Stimulated activated memory B cell treated with anti-CD40 and anti-IgM and Interleukin-4, amounts not matched to agents 10 μg/mL and 1 μg/mL and 100 μg/mL, for 72 hours (primary cell): ENCODE measurements around the gene THSD7A.

Source experiments
- ATAC-seq: fragments of 150-1000 bp; cut with Tn5 transposase; 2 replicates; pipeline ENCODE4 v1.10.0; 2021
- H3K27ac Mint-ChIP-seq: one replicate; pipeline ENCODE4 v1.8.0; 2022; ENCODE audit warnings: mild to moderate bottlenecking, mixed read lengths
- H3K27me3 Mint-ChIP-seq: one replicate; pipeline ENCODE4 v1.8.0; 2022; ENCODE audit warnings: mixed read lengths
- H3K36me3 Mint-ChIP-seq: one replicate; pipeline ENCODE4 v1.8.0; 2022; ENCODE audit warnings: mixed read lengths
- H3K4me1 Mint-ChIP-seq: one replicate; pipeline ENCODE4 v1.8.0; 2022; ENCODE audit warnings: mixed read lengths
- H3K4me3 Mint-ChIP-seq: one replicate; pipeline ENCODE4 v1.8.0; 2022; ENCODE audit warnings: mild to moderate bottlenecking, moderate library complexity, mixed read lengths
- H3K9me3 Mint-ChIP-seq: one replicate; pipeline ENCODE4 v1.8.0; 2022; ENCODE audit warnings: mixed read lengths

THSD7A gene

DNA sequence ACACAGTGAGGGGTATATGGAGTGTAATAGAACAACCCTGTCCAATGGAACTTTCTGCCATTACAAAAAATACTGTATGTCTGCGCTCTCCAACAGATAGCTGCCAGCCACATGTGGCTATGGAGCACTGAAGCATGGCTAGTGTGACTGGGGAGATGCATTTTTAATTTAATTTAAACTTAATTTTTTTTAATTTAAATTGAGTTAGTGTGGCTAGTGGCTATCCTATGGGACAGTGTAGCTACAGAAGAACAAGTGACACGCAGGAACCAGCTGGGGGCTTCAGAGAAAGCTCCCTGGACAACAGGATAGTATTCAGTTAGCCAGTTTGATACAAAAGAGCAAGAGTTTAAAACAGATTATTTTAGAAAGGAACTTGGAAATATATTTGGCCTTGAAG lies 408.0 kb downstream of the THSD7A start:
- ATAC-seq: no peak
- H3K4me3 Mint-ChIP-seq: no peak overlapping the region
- no peaks in the 10 kb centered on the region for H3K4me1 Mint-ChIP-seq
- peaks cover 12% of the 10 kb centered on the region for H3K9me3 Mint-ChIP-seq
- no peak overlapping the region for H3K27ac Mint-ChIP-seq
- no peaks in the 10 kb centered on the region for H3K27me3 Mint-ChIP-seq
- no peaks in the 10 kb centered on the region for H3K36me3 Mint-ChIP-seq

DNA sequence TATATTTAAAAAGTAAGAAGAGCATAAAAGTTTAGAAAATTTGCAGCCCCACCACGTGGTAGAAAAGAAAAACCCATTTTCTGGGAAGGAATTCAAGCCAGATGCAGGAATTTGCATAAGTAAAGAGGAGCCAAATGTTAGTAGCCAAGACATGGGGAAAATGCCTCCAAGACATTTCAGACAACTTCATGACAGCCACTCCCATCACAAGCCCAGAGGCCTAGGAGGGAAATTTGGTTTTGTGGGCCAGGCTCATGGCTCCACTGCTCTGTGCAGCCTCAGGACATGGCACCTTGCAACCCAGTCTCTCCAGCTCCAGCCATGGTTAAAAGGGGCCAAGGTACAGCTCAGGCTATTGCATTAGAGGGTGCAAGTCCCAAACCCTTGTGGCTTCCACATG lies 411.9 kb downstream of the THSD7A start:
- ATAC-seq: no peak
- no peaks in the 10 kb centered on the region for H3K4me1 Mint-ChIP-seq
- H3K36me3 Mint-ChIP-seq: no peaks in the 10 kb centered on the region
- no peak overlapping the region for H3K4me3 Mint-ChIP-seq
- H3K27me3 Mint-ChIP-seq: no peaks in the 10 kb centered on the region
- H3K9me3 Mint-ChIP-seq: peaks cover 12% of the 10 kb centered on the region
- H3K27ac Mint-ChIP-seq: no peak overlapping the region

DNA sequence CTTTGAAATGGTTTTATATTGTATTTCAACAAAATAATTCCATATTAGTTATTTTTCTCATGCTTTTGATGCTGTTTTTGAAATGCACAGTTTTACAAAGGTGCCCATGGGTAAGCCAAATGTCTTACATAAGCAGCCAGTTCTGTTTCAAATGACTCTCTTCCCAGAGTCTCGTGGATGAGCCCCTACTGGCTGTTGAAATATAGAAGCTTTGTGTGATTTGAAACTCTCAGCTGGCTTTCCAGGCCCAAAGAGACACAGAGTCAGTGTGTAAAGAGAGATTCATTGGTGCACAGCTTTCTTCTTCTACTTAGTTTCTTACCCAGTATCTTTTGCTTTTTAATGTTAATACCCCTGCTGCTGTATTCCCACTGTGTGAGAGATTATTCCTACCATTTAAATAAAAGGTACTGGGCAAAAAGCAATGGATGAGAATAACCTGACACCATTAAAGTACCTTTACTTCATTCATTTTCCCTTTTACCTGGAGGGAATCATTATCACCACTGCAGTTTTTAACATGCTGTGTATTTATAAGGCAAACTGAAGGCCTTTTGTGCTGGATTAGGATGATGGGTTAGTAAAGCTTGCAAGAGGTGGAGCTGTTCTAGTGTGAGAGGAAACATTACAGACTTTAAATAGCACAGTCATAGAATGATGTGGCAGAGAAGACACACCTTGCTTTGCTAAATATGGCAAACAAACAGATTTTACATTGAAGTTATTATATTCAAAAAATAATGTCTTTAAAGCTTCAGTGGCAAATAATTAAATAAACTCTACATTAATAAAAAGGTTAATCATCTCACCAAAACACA lies 415.1 kb downstream of the THSD7A start:
- ATAC-seq: no peak
- H3K9me3 Mint-ChIP-seq: peaks cover 16% of the 10 kb centered on the region
- H3K4me3 Mint-ChIP-seq: no peak overlapping the region
- no peaks in the 10 kb centered on the region for H3K4me1 Mint-ChIP-seq
- H3K27ac Mint-ChIP-seq: no peak overlapping the region
- H3K36me3 Mint-ChIP-seq: no peaks in the 10 kb centered on the region
- no peaks in the 10 kb centered on the region for H3K27me3 Mint-ChIP-seq

DNA sequence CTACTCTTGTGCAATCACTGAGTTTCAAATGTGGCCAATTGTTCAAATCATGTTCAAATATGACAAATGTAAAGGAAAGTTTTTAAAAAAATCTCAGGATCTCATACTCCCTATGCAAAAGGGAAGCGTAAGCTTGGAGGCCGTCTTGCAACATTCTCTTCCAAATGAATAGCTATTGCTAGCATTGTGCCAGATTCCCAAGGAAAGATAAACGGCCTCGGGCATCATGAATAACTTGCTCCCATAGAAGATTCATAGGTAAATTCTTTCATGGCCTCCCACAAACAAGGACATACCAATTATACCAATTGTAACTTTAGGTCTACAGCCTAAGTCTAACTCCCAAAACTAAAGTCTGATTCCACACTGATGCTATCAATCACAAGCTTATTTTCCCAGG lies 416.9 kb downstream of the THSD7A start:
- Mint-ChIP-seq H3K9me3 (peaks cover 10% of the 10 kb centered on the region), H3K27me3 (no peaks in the 10 kb centered on the region), H3K4me3 (no peak overlapping the region), H3K36me3 (no peaks in the 10 kb centered on the region), H3K27ac (no peak overlapping the region), H3K4me1 (no peaks in the 10 kb centered on the region)
- no peak for ATAC-seq

DNA sequence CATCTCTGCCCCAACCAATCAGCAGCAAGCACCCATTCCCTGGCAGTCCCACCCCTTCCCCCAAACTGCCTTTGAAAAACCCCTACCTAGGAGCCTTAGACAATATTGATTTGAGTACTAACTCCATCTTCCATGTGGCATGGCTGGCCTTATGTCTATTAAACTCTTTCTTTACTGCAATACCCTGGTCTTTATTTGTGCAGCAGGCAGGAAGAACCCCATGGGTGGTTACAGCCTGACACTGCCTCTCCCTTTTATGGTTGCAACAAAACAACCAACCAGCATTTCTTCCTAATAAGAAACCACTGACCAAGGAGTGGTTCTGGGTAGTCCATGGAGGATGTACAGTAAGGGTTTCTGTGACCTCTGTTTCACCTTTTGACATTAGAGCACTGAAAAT lies 418.1 kb downstream of the THSD7A start:
- H3K27me3 Mint-ChIP-seq: no peaks in the 10 kb centered on the region

DNA sequence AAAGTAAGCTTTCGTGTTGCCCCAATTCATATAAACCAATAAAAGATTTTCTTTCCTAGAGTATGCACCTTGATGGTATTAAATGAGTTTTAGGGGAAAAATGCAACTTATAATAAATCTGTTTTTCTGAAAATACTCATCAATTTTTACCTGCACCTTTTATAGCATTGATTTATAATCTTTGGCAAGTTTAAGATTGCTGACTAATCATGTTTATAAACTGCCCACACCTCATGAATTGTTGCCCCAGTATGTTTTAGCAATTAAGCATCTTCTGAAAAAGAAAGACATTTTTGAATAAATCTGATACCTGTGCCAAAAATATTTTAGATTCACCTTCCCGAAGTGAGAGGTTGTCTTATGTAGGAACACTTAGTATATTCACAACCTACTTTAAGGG lies 420.0 kb downstream of the THSD7A start:
- Mint-ChIP-seq H3K27me3 (no peaks in the 10 kb centered on the region), H3K27ac (no peak overlapping the region), H3K4me3 (no peak overlapping the region), H3K9me3 (peaks cover 4% of the 10 kb centered on the region), H3K36me3 (no peaks in the 10 kb centered on the region), H3K4me1 (no peaks in the 10 kb centered on the region)
- ATAC-seq: no peak

More for the DNA sequence above, 418.1 kb downstream of the THSD7A start:
- no peak overlapping the region for H3K27ac Mint-ChIP-seq
- H3K36me3 Mint-ChIP-seq: no peaks in the 10 kb centered on the region
- no peaks in the 10 kb centered on the region for H3K4me1 Mint-ChIP-seq
- H3K4me3 Mint-ChIP-seq: no peak overlapping the region
- peaks cover 4% of the 10 kb centered on the region for H3K9me3 Mint-ChIP-seq
- no peak for ATAC-seq

DNA sequence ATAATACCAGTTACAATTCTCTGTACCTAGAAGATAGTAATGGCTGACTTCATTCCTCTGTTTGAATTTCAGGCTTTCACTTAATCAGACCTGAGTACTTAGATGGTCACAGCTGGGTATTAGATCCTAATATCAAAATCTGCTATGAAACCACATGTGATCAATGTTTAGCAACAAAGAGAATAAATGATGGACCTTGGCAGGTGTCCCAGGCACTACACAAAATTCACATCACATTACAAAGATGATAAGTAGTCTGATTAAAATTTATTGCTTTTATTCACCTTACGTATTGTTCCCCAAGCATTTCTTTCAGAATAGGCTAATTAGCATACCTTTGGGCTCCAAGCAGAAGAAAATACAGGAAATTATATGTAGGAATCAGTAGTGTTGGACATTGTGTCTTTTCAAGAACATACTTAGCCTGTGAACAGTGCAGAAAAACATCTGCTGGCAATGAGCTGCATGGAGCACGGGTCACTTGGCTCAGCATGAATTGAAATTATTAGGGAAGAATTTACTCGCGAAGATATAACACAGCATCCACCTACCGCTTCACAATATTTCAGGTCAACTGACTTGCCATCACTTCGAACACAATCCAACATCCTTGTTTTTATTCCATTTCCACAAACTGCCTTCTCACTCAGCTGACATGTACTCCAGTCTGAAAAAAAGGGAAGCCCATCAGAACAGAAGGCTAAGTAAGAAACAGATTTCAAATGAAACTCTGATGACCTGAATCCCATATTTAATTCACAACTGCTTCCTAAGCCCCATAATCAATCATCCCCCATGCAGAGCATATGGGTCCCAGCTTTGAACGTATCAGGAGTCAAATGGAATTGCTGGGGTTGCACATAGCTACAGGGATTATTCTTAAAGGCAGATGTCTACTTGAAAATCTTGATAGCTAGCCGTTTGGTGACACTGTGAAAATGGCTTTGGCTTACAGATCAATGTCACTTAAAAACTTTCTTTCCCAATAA lies 421.0 kb downstream of the THSD7A start:
- Mint-ChIP-seq H3K27ac (no peak overlapping the region), H3K9me3 (peaks cover 4% of the 10 kb centered on the region), H3K4me1 (no peaks in the 10 kb centered on the region), H3K36me3 (no peaks in the 10 kb centered on the region), H3K4me3 (no peak overlapping the region), H3K27me3 (no peaks in the 10 kb centered on the region)
- ATAC-seq: no peak

DNA sequence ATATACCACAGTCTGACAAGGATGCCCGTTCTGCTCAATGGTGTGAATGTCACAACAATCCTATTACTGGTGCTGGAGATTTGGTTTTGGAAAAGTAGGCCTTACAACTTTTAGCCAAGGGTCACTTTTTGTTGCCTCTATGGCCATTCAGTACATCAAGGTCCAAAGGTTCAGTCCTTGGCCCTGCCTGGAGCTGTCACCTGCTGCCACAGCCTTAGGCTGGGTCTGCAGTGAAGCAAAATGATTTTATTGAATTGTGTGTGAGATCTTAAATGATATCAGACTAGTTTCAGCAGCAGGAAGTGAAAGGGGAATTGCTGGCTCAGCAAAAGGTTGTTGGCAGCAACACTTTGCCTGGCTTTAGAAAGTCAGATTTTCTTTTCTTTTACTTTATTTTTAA lies 427.6 kb downstream of the THSD7A start:
- Mint-ChIP-seq H3K36me3 (no peaks in the 10 kb centered on the region), H3K9me3 (no peaks in the 10 kb centered on the region), H3K4me3 (no peak overlapping the region), H3K4me1 (no peaks in the 10 kb centered on the region), H3K27me3 (no peaks in the 10 kb centered on the region), H3K27ac (no peak overlapping the region)
- ATAC-seq: no peak

DNA sequence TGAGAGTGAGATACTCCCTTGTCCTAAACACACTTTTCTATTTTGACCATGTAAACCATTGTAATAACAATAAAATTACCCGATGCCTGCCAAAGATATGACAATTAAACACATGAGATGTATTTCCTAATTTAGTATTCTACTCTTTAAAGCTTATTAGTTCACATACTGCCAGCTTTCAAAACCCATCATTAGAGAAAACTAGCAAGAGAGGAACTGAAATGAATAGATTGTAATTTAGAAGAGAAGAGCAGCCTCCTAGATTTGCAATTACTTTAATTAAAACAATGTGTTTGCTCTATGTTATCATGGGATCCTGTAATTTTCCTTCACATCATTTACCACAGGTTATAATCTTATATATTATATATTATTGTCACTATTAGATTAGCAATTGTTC lies 428.2 kb downstream of the THSD7A start:
- no peaks in the 10 kb centered on the region for H3K4me1 Mint-ChIP-seq
- H3K4me3 Mint-ChIP-seq: no peak overlapping the region
- H3K27me3 Mint-ChIP-seq: no peaks in the 10 kb centered on the region
- no peak overlapping the region for H3K27ac Mint-ChIP-seq
- ATAC-seq: no peak
- H3K36me3 Mint-ChIP-seq: no peaks in the 10 kb centered on the region
- no peaks in the 10 kb centered on the region for H3K9me3 Mint-ChIP-seq

DNA sequence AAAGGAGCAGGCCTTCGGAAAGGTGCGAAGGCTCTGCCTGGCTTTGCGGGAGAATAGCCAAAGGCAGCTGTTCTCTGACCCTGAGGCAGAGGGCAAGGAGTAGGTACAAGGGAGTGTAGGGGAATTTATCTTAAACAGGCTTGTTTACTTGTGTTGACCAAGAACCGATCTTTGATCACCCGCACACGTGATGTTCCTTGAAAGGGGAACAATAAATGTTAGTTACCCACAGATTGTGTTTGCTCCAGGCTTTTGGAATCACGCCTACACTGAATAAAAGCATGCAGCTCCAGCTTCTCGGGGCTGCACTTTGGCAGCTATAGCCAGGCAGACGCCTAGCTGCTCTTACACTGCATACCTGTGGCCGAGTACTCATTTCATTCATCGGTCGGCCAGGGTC lies 437.6 kb downstream of the THSD7A start:
- Mint-ChIP-seq H3K27me3 (no peaks in the 10 kb centered on the region), H3K4me3 (no peak overlapping the region), H3K4me1 (no peaks in the 10 kb centered on the region), H3K9me3 (no peaks in the 10 kb centered on the region), H3K27ac (no peak overlapping the region), H3K36me3 (no peaks in the 10 kb centered on the region)
- ATAC-seq: no peak

DNA sequence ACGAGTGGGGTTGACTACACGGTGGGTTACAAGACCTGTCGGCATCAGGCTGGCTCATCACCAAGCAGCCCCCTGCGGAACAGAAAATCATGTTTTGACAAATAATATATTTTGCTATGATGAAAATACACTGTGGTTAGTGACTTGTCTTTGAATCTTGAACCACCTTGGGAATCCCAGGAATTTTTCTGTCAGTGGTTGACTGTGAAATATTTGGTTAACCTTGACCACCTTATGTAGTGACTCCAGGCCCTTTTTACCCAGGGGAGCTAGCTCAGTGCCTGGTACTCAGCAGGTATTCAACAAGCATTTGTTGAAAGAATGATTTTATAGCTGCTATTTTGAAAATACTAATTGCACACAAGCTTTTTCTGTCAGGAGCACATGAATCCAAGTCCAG lies 452.4 kb downstream of the THSD7A start:
- no peak overlapping the region for H3K27ac Mint-ChIP-seq
- no peaks in the 10 kb centered on the region for H3K9me3 Mint-ChIP-seq
- H3K4me3 Mint-ChIP-seq: no peak overlapping the region
- H3K4me1 Mint-ChIP-seq: no peaks in the 10 kb centered on the region
- H3K36me3 Mint-ChIP-seq: no peaks in the 10 kb centered on the region
- H3K27me3 Mint-ChIP-seq: no peaks in the 10 kb centered on the region
- ATAC-seq: no peak

DNA sequence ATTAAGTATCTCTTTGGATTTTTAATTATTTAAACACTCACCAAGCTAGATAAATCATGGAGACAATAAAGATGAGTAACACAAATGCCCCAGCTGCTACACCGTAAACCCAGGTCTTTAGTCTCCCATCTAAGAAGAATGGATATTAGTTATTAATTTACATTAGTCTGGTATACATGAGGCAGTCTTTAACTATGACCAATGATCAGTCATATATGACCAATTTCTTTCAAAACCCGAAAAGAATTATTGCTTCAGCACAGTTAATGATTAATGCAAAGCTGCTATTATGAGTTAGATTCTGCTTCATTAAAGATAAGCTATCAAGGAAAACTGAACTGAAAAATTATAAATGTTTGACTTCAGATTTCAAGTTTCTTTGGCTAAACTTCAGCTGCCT lies 455.5 kb downstream of the THSD7A start:
- Mint-ChIP-seq H3K9me3 (no peaks in the 10 kb centered on the region), H3K4me1 (no peaks in the 10 kb centered on the region), H3K36me3 (no peaks in the 10 kb centered on the region), H3K27me3 (no peaks in the 10 kb centered on the region), H3K27ac (no peak overlapping the region), H3K4me3 (no peak overlapping the region)
- ATAC-seq: no peak

DNA sequence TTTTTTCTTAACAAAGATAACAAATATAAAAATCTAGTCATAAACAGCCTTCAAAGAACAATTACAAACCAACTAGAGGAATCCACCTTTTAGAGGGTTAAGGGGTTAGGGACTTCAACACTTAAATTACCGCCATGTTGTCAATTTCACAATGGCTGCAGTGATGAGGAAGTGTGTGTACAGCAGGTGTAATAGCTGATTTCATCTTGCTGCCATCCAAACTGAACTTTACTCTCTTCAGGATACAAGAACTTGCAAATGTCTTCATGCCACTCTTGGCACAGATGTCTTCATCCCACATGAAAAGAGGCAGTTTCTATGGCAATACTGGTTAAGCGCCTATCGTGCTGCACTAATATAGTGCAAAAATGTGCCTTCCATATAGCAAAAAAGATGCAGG lies 457.4 kb downstream of the THSD7A start:
- Mint-ChIP-seq H3K27me3 (no peaks in the 10 kb centered on the region), H3K4me3 (no peak overlapping the region), H3K27ac (no peak overlapping the region), H3K36me3 (no peaks in the 10 kb centered on the region), H3K4me1 (no peaks in the 10 kb centered on the region), H3K9me3 (no peaks in the 10 kb centered on the region)
- ATAC-seq: no peak

DNA sequence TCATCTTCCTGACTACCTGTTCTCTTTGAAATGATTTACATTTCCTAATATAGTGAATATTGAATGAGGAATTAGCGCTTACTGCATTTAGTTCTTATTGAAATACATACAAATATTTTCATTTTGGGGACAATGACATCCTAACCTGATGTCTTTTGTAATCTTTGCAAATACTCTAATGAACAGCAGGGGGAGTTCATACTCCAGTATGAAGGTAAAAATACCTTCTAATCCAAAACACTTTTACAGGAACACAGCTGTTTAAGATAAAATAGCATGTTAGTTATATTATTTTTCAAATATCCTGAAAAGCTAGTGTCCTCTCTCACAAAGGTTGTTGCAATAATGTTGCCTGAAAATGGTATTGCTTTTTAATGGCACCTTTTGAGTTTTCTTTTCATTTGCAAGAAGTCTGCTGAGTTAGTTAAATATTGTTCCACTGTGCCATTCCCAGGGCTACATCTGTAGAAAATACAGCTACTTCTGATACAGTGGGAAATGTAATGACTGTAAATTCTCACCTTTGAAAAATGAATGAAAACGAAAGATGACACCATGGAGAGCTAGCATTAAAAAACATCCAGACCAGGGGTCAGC lies 458.4 kb downstream of the THSD7A start:
- no peak overlapping the region for H3K4me3 Mint-ChIP-seq
- ATAC-seq: no peak
- H3K27ac Mint-ChIP-seq: no peak overlapping the region
- no peaks in the 10 kb centered on the region for H3K27me3 Mint-ChIP-seq
- H3K9me3 Mint-ChIP-seq: no peaks in the 10 kb centered on the region
- H3K4me1 Mint-ChIP-seq: no peaks in the 10 kb centered on the region
- no peaks in the 10 kb centered on the region for H3K36me3 Mint-ChIP-seq

DNA sequence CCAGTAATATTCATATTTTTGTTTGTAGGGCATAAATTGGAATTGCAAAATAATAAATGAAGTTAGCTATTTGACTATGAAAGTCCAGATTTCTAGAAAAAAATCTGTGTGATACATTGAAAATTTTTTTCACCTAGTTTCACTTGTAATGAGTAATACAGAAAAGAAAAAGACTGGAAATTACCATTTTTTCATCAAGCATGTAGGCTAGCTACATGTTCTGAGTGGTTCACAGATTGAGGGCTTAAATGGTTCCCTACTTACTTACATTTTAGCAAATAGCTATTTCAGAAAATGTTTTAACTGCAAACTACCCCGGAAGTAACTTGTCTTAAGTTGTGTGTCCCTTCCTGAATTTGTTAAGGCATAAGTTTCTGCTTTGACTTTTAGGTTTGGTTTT lies 462.3 kb downstream of the THSD7A start:
- no peaks in the 10 kb centered on the region for H3K9me3 Mint-ChIP-seq
- no peak overlapping the region for H3K27ac Mint-ChIP-seq
- no peaks in the 10 kb centered on the region for H3K36me3 Mint-ChIP-seq
- no peak for ATAC-seq
- no peaks in the 10 kb centered on the region for H3K27me3 Mint-ChIP-seq
- no peak overlapping the region for H3K4me3 Mint-ChIP-seq
- H3K4me1 Mint-ChIP-seq: no peaks in the 10 kb centered on the region
